HG03097 (cell line): ENCODE data around the gene SERP2.
"Not testable (repeated sequence)": the region's sequence is repeated elsewhere in the genome, so short reads cannot be mapped to it uniquely, and the experiment has no call there.

Experiments used
- ATAC-seq: cut with Tn5 transposase; IDR thresholded peaks from one replicate; pipeline ENCODE4 v1.9.1; 2021; ENCODE audit not compliant: unreplicated experiment, low FRiP score

Gene SERP2

GRCh38 chr13:44373601-44374347 lies at the start of gene SERP2:
Gene SERP2 (plus strand): TSS chr13:44373824. CDS start chr13:44374026, 202 bp downstream.
- ATAC-seq = no peak

GRCh38 chr13:44326961-44327360 lies 46.7 kb upstream of the SERP2 start:
- ATAC-seq = no peak

GRCh38 chr13:44329041-44329440 lies 44.6 kb upstream of the SERP2 start:
- ATAC-seq = not testable (repeated sequence)

- no peak for ATAC-seq
Observed at GRCh38 chr13:44329909-44330545, 43.6 kb upstream of the SERP2 start.

GRCh38 chr13:44331446-44331845 lies 42.2 kb upstream of the SERP2 start:
- no peak for ATAC-seq

GRCh38 chr13:44331912-44332851 lies 41.4 kb upstream of the SERP2 start:
- no peak for ATAC-seq

- no peak for ATAC-seq
Observed at GRCh38 chr13:44333950-44334655, 39.5 kb upstream of the SERP2 start.

- ATAC-seq = no peak
Observed at GRCh38 chr13:44334751-44335150, 38.9 kb upstream of the SERP2 start.

GRCh38 chr13:44336934-44337333 lies 36.7 kb upstream of the SERP2 start:
- no peak for ATAC-seq

GRCh38 chr13:44337581-44337980 lies 36.0 kb upstream of the SERP2 start:
- no peak for ATAC-seq

- ATAC-seq = no peak
Observed at GRCh38 chr13:44340508-44340907, 33.1 kb upstream of the SERP2 start.

- ATAC-seq = no peak
Observed at GRCh38 chr13:44342741-44343140, 30.9 kb upstream of the SERP2 start.

- no peak for ATAC-seq
Observed at GRCh38 chr13:44346534-44346933, 27.1 kb upstream of the SERP2 start.

- no peak for ATAC-seq
Observed at GRCh38 chr13:44347301-44347700, 26.3 kb upstream of the SERP2 start.

- no peak for ATAC-seq
Observed at GRCh38 chr13:44347949-44348348, 25.7 kb upstream of the SERP2 start.

GRCh38 chr13:44350775-44351504 lies 22.7 kb upstream of the SERP2 start:
- no peak for ATAC-seq

- ATAC-seq = no peak
Observed at GRCh38 chr13:44351505-44351854, 22.1 kb upstream of the SERP2 start.

- no peak for ATAC-seq
Observed at GRCh38 chr13:44352202-44352601, 21.4 kb upstream of the SERP2 start.

GRCh38 chr13:44352671-44353070 lies 21.0 kb upstream of the SERP2 start:
- ATAC-seq = no peak

GRCh38 chr13:44354331-44354730 lies 19.3 kb upstream of the SERP2 start:
- no peak for ATAC-seq
